H9 (cell line): ENCODE measurements around the gene RAPGEF3. TPM values are rescaled to one million over a fixed set of nuclear protein-coding genes. Genes with fewer than 3 reads are reported as not detected.

Experiments used
- DNase-seq: peaks from one replicate; pipeline ENCODE4 v3.0.0-alpha.2; 2017
- H2AFZ ChIP-seq: one replicate; pipeline ENCODE4 v1.6.1; 2013; ENCODE audit warnings: mild to moderate bottlenecking, low read length, control low read depth, moderate library complexity
- H2AK5ac ChIP-seq: 2 replicates; pipeline ENCODE4 v1.6.1; 2013; ENCODE audit warnings: low read length, control low read depth, mixed read lengths; ENCODE audit not compliant: insufficient read length
- H2BK120ac ChIP-seq: one replicate; pipeline ENCODE4 v1.6.1; 2013; ENCODE audit warnings: low read depth, mild to moderate bottlenecking, low read length, control low read depth, inconsistent platforms; ENCODE audit not compliant: poor library complexity, severe bottlenecking
- H2BK12ac ChIP-seq: 2 replicates; pipeline ENCODE4 v1.6.1; 2013; ENCODE audit warnings: low read length, control low read depth, mixed read lengths, low read depth; ENCODE audit not compliant: insufficient read length
- H2BK15ac ChIP-seq: 2 replicates; pipeline ENCODE4 v1.6.1; 2013; ENCODE audit warnings: low read depth, low read length, control low read depth
- H2BK20ac ChIP-seq: one replicate; pipeline ENCODE4 v1.6.1; 2013; ENCODE audit warnings: low read depth, mild to moderate bottlenecking, low read length, control low read depth, inconsistent platforms; ENCODE audit not compliant: poor library complexity, severe bottlenecking
- H2BK5ac ChIP-seq: 2 replicates; pipeline ENCODE4 v1.6.1; 2013; ENCODE audit warnings: low read length, control low read depth, mixed read lengths; ENCODE audit not compliant: insufficient read length
- H3K14ac ChIP-seq: 2 replicates; pipeline ENCODE4 v1.6.1; 2013; ENCODE audit warnings: low read length, control low read depth; ENCODE audit not compliant: insufficient read depth
- H3K18ac ChIP-seq: 2 replicates; pipeline ENCODE4 v1.6.1; 2013; ENCODE audit warnings: low read depth, mild to moderate bottlenecking, mixed read lengths, low read length, control low read depth; ENCODE audit not compliant: insufficient read length
- H3K23ac ChIP-seq: 2 replicates; pipeline ENCODE4 v1.6.1; 2013; ENCODE audit warnings: low read length, control low read depth, mixed read lengths, low read depth; ENCODE audit not compliant: insufficient read length
- H3K23me2 ChIP-seq: 2 replicates; pipeline ENCODE4 v1.6.1; 2013; ENCODE audit warnings: low read depth, mild to moderate bottlenecking, mixed read lengths, low read length, control low read depth; ENCODE audit not compliant: insufficient read length, poor library complexity, severe bottlenecking
- H3K27ac ChIP-seq: 2 replicates; pipeline ENCODE4 v1.5.1; 2013; ENCODE audit warnings: low read length, control low read depth, mixed read lengths, low read depth; ENCODE audit not compliant: insufficient read length
- H3K27me3 ChIP-seq: 2 replicates; pipeline ENCODE4 v1.6.1; 2013; ENCODE audit warnings: low read length, control low read depth, inconsistent platforms; ENCODE audit not compliant: insufficient read depth
- H3K4ac ChIP-seq: 2 replicates; pipeline ENCODE4 v1.6.1; 2013; ENCODE audit warnings: low read depth, mild to moderate bottlenecking, control low read depth, inconsistent platforms, low read length, moderate library complexity
- H3K4me1 ChIP-seq: 2 replicates; pipeline ENCODE4 v1.6.1; 2013; ENCODE audit warnings: low read length, control low read depth, inconsistent platforms; ENCODE audit not compliant: insufficient read depth
- H3K4me2 ChIP-seq: 2 replicates; pipeline ENCODE4 v1.6.1; 2013; ENCODE audit warnings: low read length, control low read depth, mixed read lengths; ENCODE audit not compliant: insufficient read length, insufficient read depth
- H3K56ac ChIP-seq: 2 replicates; pipeline ENCODE4 v1.6.1; 2013; ENCODE audit warnings: low read depth, mild to moderate bottlenecking, mixed read lengths, low read length, control low read depth; ENCODE audit not compliant: insufficient read length
- H3K79me1 ChIP-seq: 2 replicates; pipeline ENCODE4 v1.6.1; 2013; ENCODE audit warnings: low read depth, mild to moderate bottlenecking, moderate library complexity, low read length, control low read depth, inconsistent platforms; ENCODE audit not compliant: insufficient read depth, poor library complexity, severe bottlenecking
- H3K79me2 ChIP-seq: 2 replicates; pipeline ENCODE4 v1.6.1; 2013; ENCODE audit warnings: low read length, control low read depth, inconsistent platforms; ENCODE audit not compliant: insufficient read depth
- H3K9ac ChIP-seq: 2 replicates; pipeline ENCODE4 v1.6.1; 2013; ENCODE audit warnings: low read length, control low read depth, mixed read lengths; ENCODE audit not compliant: insufficient read length; ENCODE audit errors: extremely low read depth
- H3K9me3 ChIP-seq: one replicate; pipeline ENCODE4 v1.6.1; 2013; ENCODE audit warnings: low read depth, low read length, inconsistent platforms; ENCODE audit not compliant: control insufficient read depth
- H3T11ph ChIP-seq: one replicate; pipeline ENCODE4 v1.6.1; 2013; ENCODE audit warnings: mild to moderate bottlenecking, low read length, control low read depth, inconsistent platforms
- H4K20me1 ChIP-seq: one replicate; pipeline ENCODE4 v1.6.1; 2013; ENCODE audit not compliant: control insufficient read depth, insufficient read length, insufficient read depth
- H4K5ac ChIP-seq: 2 replicates; pipeline ENCODE4 v1.6.1; 2013; ENCODE audit warnings: low read depth, mild to moderate bottlenecking, mixed read lengths, low read length, control low read depth; ENCODE audit not compliant: insufficient read length
- H4K8ac ChIP-seq: replicated peaks from 2 replicates; pipeline ENCODE4 v1.6.1; 2013; ENCODE audit warnings: low read length, control low read depth, mixed read lengths, low read depth; ENCODE audit not compliant: insufficient read length
- H4K91ac ChIP-seq: 2 replicates; pipeline ENCODE4 v1.6.1; 2013; ENCODE audit warnings: low read depth, mild to moderate bottlenecking, moderate library complexity, mixed read lengths, low read length, control low read depth; ENCODE audit not compliant: insufficient read length
- H3K27ac Mint-ChIP-seq, 3 experiments: 2 replicates in 2 of 3; 3 replicates in 1 of 3; pipeline ENCODE4 v1.8.0; 2020 to 2021; ENCODE audit warnings: mixed read lengths in 3 of 3, mild to moderate bottlenecking in 1 of 3, moderate library complexity in 1 of 3
- H3K27me3 Mint-ChIP-seq: 2 replicates; pipeline ENCODE4 v1.8.0; 2021; ENCODE audit warnings: low read depth, mild to moderate bottlenecking, moderate library complexity, mixed read lengths
- H3K36me3 Mint-ChIP-seq, 3 experiments: 2 replicates in 2 of 3; 3 replicates in 1 of 3; pipeline ENCODE4 v1.8.0; 2020 to 2021; ENCODE audit warnings: low read depth in 3 of 3, mixed read lengths in 3 of 3; ENCODE audit not compliant: insufficient read depth in 1 of 3
- H3K4me1 Mint-ChIP-seq, 2 experiments: 2 replicates each; pipeline ENCODE4 v1.8.0; 2020; ENCODE audit warnings: mixed read lengths in 2 of 2
- H3K4me3 Mint-ChIP-seq, 2 experiments: 2 replicates in 1 of 2; 3 replicates in 1 of 2; pipeline ENCODE4 v1.8.0; 2020 to 2021; ENCODE audit warnings: mild to moderate bottlenecking in 2 of 2, mixed read lengths in 2 of 2, moderate library complexity in 1 of 2
- H3K9me3 Mint-ChIP-seq, 2 experiments: 2 replicates in 1 of 2; 3 replicates in 1 of 2; pipeline ENCODE4 v1.8.0; 2020; ENCODE audit warnings: mild to moderate bottlenecking in 2 of 2, mixed read lengths in 2 of 2, moderate library complexity in 1 of 2
- CTCF ChIP-seq: fragments of 200-600 bp; sonication (generic); conservative IDR thresholded peaks from 3 replicates; pipeline ENCODE4 v1.8.0; 2021; ENCODE audit warnings: antibody characterized with exemption, mild to moderate bottlenecking
- WGBS: extraction: QIAGEN DNeasy Blood & Tissue Kit; methylation state at CpG from one replicate; pipeline ENCODE4 v1.1.7; 2013; ENCODE audit warnings: missing lambda C conversion rate, low lambda C conversion rate, mixed read lengths; ENCODE audit not compliant: insufficient read length; ENCODE audit errors: extremely low coverage; 5-methylcytosine and 5-hydroxymethylcytosine counted together
- total RNA-seq: library from RNA; stranded (reverse); gene quantifications from 2 replicates; pipeline ENCODE4 v1.2.1, GENCODE V29; 2021

Gene RAPGEF3
- total RNA-seq, 1 experiment from 2014 or later = 7.4 TPM

- H4K8ac ChIP-seq = no peak overlapping the region
- H4K5ac ChIP-seq = no peak overlapping the region
- no peak overlapping the region for H2AFZ ChIP-seq
- no peak overlapping the region for H3K56ac ChIP-seq
- no peak overlapping the region for H3K23ac ChIP-seq
- no peak overlapping the region for H3K4me3 Mint-ChIP-seq
- H3K4ac ChIP-seq = no peak overlapping the region
- no peak overlapping the region for H2BK120ac ChIP-seq
- no peaks in the 10 kb centered on the region for H3K9me3 ChIP-seq
- H3K4me2 ChIP-seq = no peak overlapping the region
- no peaks in the 10 kb centered on the region for H3K79me1 ChIP-seq
- H2BK15ac ChIP-seq = no peak overlapping the region
- H3K23me2 ChIP-seq = no peaks in the 10 kb centered on the region
- H2BK12ac ChIP-seq = no peak overlapping the region
- peaks cover 3% of the 10 kb centered on the region; the same call in 1 of the 2 replicates for H3K4me1 ChIP-seq
- DNase-seq = no peak
- no peak overlapping the region for H2AK5ac ChIP-seq
- H2BK20ac ChIP-seq = no peak overlapping the region
- WGBS = no CpG with 5 or more reads among the region's 13 CpGs
- no peak overlapping the region for H3K9ac ChIP-seq
- H3K9me3 Mint-ChIP-seq = no peaks in the 10 kb centered on the region
- TF ChIP-seq CTCF = no peak
- peaks cover 13 to 38% (median 29%) of the 10 kb centered on the region in 3 experiments; a peak in 6 of 7 replicates for H3K36me3 Mint-ChIP-seq
- H3K27me3 Mint-ChIP-seq = peaks cover 9% of the 10 kb centered on the region
- H3K27ac ChIP-seq = no peak overlapping the region
- no peak overlapping the region for H3T11ph ChIP-seq
- H3K27me3 ChIP-seq = no peaks in the 10 kb centered on the region
- H3K14ac ChIP-seq = no peak overlapping the region
- H2BK5ac ChIP-seq = no peak overlapping the region
- H4K20me1 ChIP-seq = peaks cover 2% of the 10 kb centered on the region
- no peak overlapping the region for H3K18ac ChIP-seq
- H4K91ac ChIP-seq = no peak overlapping the region
- no peak overlapping the region for H3K27ac Mint-ChIP-seq
- peaks cover 15 to 24% of the 10 kb centered on the region in 2 experiments for H3K4me1 Mint-ChIP-seq
- no peaks in the 10 kb centered on the region for H3K79me2 ChIP-seq
Measured at GRCh38 chr12:47781479-47782371, 23.0 kb upstream of the RAPGEF3 start.
